ENCODE results near the gene CKAP2L.

The CKAP2L gene, protein sequence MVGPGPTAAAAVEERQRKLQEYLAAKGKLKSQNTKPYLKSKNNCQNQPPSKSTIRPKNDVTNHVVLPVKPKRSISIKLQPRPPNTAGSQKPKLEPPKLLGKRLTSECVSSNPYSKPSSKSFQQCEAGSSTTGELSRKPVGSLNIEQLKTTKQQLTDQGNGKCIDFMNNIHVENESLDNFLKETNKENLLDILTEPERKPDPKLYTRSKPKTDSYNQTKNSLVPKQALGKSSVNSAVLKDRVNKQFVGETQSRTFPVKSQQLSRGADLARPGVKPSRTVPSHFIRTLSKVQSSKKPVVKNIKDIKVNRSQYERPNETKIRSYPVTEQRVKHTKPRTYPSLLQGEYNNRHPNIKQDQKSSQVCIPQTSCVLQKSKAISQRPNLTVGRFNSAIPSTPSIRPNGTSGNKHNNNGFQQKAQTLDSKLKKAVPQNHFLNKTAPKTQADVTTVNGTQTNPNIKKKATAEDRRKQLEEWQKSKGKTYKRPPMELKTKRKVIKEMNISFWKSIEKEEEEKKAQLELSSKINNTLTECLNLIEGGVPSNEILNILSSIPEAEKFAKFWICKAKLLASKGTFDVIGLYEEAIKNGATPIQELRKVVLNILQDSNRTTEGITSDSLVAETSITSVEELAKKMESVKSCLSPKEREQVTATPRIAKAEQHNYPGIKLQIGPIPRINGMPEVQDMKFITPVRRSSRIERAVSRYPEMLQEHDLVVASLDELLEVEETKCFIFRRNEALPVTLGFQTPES

GRCh38 chr2:112764071-112765044 is at the start of gene CKAP2L:
TSS of gene CKAP2L (minus strand) at chr2:112764609. CDS start at chr2:112764598, 11 bp downstream.
- DNase-seq: peak; percentile 90

DNA sequence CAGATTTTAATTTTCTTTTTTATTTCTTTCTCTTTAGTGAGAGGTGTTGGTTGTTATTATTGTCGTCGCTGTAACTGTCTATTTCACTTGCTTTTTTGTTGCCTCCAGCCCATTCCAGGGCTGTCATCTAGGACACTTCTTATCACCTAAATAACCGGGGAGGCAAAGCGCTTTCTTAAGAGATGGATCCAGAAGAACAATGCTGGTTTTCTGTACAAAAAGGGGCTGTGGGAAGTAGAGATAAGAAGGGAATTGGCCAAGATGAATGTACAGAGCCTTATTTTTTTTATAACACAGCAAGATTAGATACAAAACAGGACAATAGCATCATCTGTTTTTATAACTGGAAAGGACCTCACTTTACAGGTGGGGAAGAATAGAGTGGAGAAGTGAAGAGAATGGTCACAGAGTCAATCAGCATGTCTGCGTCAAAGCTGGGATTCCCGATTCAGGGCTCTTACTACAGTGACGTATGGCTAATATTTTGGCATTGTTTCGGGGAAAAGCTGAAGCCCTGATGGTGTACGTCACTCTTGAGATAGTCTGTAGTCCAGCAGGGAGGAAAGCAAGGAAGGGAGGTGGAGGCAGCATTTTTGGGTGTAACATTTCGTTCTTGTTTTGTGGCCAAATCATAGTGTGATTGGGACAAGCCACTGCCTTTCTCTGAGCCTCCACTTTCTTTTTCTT is 49.0 kb upstream of the CKAP2L start:
- DNase-seq: no peak

DNA sequence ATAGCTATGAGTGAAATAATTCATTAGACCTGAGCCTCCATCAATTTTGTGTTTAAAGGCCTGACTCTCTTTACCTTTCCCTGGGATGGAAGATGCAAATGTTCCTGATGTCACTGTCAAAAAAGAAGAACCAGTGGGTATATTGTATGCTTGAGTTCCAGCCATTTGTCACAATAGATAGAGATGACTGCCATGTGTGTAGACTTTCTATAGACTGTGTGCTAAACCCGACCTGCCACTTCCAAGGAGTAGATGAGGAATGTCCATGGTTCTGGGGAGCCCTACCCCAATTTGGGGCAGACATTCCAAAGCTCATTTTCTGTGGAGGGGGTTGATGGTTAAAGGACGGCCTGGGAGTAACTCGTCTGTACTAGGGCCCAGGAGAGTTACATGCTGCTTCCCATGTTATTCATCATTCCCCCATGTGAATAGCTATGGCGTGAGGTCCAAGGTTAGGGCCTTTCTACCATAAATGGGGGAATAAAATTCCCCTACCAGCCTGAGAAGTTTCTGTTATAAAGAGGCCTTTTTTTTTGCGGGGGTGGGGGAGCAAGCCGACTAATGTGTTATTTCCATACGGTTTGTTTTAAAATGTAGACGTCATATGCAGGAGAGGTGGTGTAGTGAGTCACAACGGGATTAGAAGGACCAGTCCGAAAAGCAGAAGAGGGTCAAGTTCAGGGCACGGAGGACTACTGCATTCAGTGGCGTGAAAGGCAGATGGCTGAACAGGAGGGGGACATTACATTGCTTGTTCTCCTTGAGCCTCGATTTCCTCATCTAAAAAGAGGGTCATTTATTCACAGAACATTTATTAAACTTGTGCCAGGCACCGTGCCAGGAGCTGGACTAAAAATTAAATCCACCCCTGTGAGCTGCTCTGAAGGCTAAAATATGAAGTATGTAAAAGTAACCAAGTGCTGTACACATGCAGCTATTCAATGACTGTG is 48.2 kb upstream of the CKAP2L start:
- DNase-seq: no peak

- no peak for DNase-seq
These were observed 47.5 kb upstream of the CKAP2L start for GRCh38 chr2:112811841-112812306.

- no peak for DNase-seq
These were observed 46.9 kb upstream of the CKAP2L start for GRCh38 chr2:112811276-112811831.

DNA sequence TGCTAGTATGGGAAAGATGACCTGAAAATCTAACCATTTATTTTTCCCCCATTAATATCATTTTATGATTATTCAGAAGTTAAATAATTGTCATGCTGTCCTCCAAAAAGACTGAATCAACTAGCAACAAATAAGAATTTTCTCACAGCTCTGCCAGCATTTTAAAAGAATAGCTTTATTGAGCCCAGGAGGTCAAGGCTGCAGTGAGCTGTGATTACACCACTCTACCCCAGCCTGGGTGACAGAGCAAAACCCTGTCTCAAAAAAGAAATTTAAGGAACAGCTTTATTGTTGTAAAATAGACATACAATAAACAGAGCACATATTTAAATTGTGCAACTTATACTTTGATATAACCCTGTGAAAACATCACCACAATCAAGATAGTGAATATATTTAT is 44.7 kb upstream of the CKAP2L start:
- DNase-seq: no peak

GRCh38 chr2:112807233-112807807 is 42.9 kb upstream of the CKAP2L start:
- DNase-seq: no peak

GRCh38 chr2:112805542-112805941 is 41.1 kb upstream of the CKAP2L start:
- no peak for DNase-seq

GRCh38 chr2:112803691-112804521 is 39.5 kb upstream of the CKAP2L start:
- no peak for DNase-seq

GRCh38 chr2:112800881-112801583 is 36.6 kb upstream of the CKAP2L start:
- no peak for DNase-seq

DNA sequence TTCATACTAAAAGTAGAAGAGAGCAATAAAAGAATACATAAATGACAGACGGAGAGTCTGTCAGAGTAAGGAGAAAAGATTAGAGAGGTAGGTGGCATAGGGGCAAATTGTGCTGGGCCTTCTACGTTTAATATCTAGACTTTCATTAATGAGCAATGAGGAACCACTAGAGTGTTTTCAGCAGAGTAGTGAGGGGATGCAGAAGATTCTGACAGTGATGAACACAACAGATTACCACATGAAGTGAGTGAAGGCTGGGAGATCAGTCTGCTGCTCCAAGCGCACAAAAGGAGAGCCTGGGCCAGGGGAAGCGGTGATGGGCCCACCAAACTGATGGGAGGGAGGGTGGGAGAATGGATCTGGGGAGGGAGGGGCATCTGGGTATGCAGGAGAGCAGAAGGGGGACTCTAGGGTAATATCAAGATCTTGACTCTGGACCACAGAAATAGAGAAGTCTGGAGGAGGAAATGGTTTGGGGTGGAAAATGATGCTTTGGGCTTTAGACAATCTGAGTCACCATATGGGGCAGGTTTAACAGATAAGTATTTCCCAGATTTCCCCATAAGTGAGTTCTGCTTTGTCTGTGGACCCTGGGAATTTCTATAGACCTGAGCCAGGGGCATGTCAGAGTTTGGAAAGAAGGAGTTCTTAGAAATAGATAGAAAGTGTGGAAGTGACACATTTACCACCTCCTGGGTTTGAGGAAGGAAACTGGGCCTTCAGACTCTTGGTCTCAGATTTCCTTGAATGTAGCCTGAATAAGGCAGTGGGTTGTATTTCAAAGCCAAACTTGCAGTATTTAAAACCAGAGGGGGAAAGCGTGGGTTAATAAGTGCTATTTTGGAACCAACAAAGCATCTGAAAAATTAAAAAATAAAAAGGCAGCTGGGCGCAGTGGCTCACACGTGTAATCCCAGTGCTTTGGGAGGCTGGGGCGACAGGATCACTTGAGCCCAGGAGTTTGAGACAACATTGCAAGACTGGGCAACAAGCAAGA is 34.9 kb upstream of the CKAP2L start:
- DNase-seq: no peak

DNA sequence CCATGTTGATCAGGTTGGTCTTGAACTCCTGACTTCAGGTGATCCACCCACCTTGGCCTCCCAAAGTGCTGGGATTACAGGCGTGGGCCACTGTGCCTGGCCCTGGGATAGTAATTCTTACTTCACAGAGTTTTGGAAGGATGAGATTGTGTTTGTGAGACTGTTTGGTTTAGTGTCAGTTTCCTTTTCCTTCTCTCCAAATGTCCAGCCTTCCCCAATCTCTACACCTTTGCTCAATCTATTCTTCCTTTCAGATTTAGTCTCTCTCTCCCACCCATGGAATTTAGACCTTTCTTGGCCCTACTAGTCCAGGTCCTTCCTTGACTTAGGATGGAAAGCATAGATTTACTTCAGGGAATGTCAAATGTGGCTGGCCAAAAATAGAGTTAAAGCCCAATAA is 32.1 kb upstream of the CKAP2L start:
- no peak for DNase-seq

DNA sequence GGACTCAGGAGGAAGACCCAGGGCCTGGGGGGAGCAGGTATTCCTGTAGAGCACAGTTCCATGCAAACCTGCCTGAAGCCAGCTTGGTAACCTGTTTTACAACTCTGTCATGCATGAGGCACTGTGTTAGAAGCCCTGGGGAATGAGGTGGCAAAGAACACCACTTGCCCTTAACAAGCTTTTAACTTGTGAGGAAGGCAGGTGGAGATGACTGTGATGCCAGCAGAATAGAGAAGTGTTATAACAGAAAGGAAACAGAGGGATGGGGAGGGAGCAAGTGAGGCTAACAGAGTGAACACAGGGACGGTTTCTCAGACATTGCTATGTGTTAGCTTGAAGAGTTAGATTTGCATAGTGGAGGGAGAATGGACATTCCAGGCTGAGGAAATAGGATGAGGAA is 31.4 kb upstream of the CKAP2L start:
- DNase-seq: no peak

DNA sequence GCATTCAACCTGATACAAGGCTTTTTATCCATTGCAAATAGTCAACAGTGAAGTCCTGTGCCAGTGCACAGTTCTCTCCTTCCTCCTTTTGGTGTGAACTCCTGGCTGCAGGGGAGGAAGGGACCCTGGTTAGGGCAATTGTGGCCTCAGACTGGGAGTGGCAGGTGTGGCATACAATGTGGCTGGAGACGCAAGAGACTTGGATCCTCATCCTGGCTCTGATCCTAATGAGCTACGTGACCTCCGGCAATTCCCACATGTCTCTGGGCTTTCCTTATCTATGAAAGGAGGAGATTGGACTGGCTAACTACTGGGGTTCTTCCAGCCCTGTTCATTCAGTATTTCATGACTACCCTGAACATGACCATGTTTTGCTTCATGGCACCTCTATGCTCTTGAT is 30.4 kb upstream of the CKAP2L start:
- DNase-seq: no peak

GRCh38 chr2:112794131-112794733 is 29.8 kb upstream of the CKAP2L start:
- DNase-seq: no peak

DNA sequence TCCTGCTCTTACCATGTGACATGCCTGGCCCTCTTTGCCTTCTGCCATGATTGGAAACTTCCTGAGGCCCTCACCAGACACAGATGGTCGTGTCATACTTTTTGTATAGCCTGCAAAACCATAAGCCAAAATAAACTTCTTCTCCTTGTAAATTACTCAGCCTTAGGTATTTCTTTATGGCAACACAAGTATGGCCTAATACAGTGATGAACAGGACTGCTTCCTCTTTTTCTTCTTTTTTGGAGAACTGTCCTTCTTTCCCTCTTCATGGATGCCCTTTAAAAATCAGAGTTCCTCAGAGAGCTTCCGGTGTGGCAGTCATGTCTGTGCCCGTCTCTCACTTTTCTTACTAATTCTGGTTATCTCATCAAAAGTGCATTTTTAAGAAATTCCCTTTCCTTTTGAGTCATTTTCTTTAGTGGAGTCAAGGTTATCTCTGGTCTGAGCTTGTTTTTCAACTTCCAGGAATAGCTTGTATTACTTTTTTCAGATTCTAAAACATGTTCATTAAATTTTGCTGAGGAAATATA is 29.1 kb upstream of the CKAP2L start:
- DNase-seq: no peak

- no peak for DNase-seq
These were observed 28.0 kb upstream of the CKAP2L start for GRCh38 chr2:112792419-112792818.
